ENCODE results near the gene RFLNA.

- TF ChIP-seq CTCF (IDR thresholded peaks at IDR 0.05) = no peak
- TF ChIP-seq POLR2A (IDR thresholded peaks at IDR 0.05) = no peak
Observed at GRCh38 chr12:124264089-124264795, 30.7 kb upstream of the RFLNA start.

Data from lower leg skin (tissue), 3 donors.